ENCODE data around the gene CEP43.

The CEP43 gene

GRCh38 chr6:166987930-166988329 is 11.3 kb upstream of the CEP43 start:
- no peak for DNase-seq (ENCODE audit: extremely low read depth, insufficient read length)
- H3K36me3 ChIP-seq (ENCODE audit: control insufficient read depth, insufficient read depth, low read length) = no peaks in the 10 kb centered on the region; the same call in 1 of the 2 replicates
- TF ChIP-seq CTCF (IDR thresholded peaks at IDR 0.05; ENCODE audit: insufficient read depth, low read length, poor library complexity, severe bottlenecking) = no peak
- H3K4me3 ChIP-seq (replicated peaks; ENCODE audit: low read depth, low read length) = no peak overlapping the region
- no peaks in the 10 kb centered on the region for H3K27me3 ChIP-seq (replicated peaks; ENCODE audit: control insufficient read depth, insufficient read depth, low read length)

- Histone ChIP-seq H3K36me3 (ENCODE audit: control insufficient read depth, insufficient read depth, low read length) (no peaks in the 10 kb centered on the region), H3K27me3 (replicated peaks; ENCODE audit: control insufficient read depth, insufficient read depth, low read length) (no peaks in the 10 kb centered on the region), H3K4me3 (replicated peaks; ENCODE audit: low read depth, low read length) (no peak overlapping the region)
- DNase-seq (ENCODE audit: extremely low read depth, insufficient read length) = no peak
- TF ChIP-seq CTCF (IDR thresholded peaks at IDR 0.05; ENCODE audit: insufficient read depth, low read length, poor library complexity, severe bottlenecking) = no peak
Observed at GRCh38 chr6:166988674-166989201, 10.5 kb upstream of the CEP43 start.

GRCh38 chr6:166989427-166990032 is 9.7 kb upstream of the CEP43 start:
- Histone ChIP-seq H3K27me3 (replicated peaks; ENCODE audit: control insufficient read depth, insufficient read depth, low read length) (no peaks in the 10 kb centered on the region), H3K4me3 (replicated peaks; ENCODE audit: low read depth, low read length) (no peak overlapping the region), H3K36me3 (ENCODE audit: control insufficient read depth, insufficient read depth, low read length) (no peaks in the 10 kb centered on the region)
- peak; percentile 18 for DNase-seq (ENCODE audit: extremely low read depth, insufficient read length)
- TF ChIP-seq CTCF (IDR thresholded peaks at IDR 0.05; ENCODE audit: insufficient read depth, low read length, poor library complexity, severe bottlenecking) = peak; percentile 53

- H3K4me3 ChIP-seq (replicated peaks; ENCODE audit: low read depth, low read length) = no peak overlapping the region
- no peaks in the 10 kb centered on the region; the same call in 1 of the 2 replicates for H3K36me3 ChIP-seq (ENCODE audit: control insufficient read depth, insufficient read depth, low read length)
- no peak for DNase-seq (ENCODE audit: extremely low read depth, insufficient read length)
- no peak for TF ChIP-seq CTCF (IDR thresholded peaks at IDR 0.05; ENCODE audit: insufficient read depth, low read length, poor library complexity, severe bottlenecking)
- H3K27me3 ChIP-seq (replicated peaks; ENCODE audit: control insufficient read depth, insufficient read depth, low read length) = no peaks in the 10 kb centered on the region
Observed at GRCh38 chr6:166996406-166996805, 2.8 kb upstream of the CEP43 start.

GRCh38 chr6:166997348-166997747 is 1.8 kb upstream of the CEP43 start:
- no peak for DNase-seq (ENCODE audit: extremely low read depth, insufficient read length)
- H3K36me3 ChIP-seq (ENCODE audit: control insufficient read depth, insufficient read depth, low read length) = no peaks in the 10 kb centered on the region; the same call in 1 of the 2 replicates
- no peak for TF ChIP-seq CTCF (IDR thresholded peaks at IDR 0.05; ENCODE audit: insufficient read depth, low read length, poor library complexity, severe bottlenecking)
- no peaks in the 10 kb centered on the region for H3K27me3 ChIP-seq (replicated peaks; ENCODE audit: control insufficient read depth, insufficient read depth, low read length)
- peak overlapping the region; percentile 89 for H3K4me3 ChIP-seq (replicated peaks; ENCODE audit: low read depth, low read length)

Measured in GM06990 (cell line).